ENCODE data around the gene GFY.

DNA sequence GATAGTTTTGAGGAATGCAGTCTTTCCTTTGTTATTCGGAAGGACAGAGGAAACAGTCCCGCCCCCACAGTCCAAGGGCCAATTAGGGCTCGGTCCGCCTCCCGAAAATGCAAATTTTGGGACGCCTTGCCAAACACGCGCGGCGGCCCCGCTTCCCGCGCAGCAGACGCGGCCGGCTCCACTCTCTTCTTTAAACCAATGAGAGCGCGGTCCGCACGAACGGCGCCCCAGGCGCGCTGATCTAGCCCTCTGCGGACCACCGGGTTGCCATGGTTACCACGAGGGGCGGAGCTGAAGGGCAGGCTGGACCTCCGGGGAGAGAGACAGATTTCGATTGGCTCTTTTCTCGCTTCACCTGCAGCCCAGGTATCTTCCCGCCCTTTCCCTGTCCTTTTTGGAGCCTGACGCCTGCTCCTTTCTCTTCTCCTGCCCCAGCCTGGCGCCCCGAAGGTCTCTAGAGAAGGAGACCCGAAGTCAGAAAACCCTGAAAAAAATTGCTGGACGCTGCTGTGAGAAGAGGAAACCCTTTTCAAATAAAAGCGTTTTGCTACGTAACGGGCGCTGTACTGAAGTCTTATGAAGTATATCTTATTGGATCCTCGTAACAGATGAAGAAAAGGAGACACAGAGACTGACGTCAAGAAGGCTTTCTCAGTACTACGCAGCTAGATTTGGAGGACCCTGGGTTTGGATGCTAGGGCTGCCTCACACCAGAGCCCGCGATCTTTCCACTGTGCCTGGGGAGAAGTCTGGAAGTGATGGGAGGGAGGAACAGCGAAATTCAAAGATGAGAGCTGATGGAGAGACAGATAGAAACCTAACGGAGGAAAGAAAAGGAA lies 3.9 kb upstream of the GFY start:
- TF ChIP-seq, protein P1, sequence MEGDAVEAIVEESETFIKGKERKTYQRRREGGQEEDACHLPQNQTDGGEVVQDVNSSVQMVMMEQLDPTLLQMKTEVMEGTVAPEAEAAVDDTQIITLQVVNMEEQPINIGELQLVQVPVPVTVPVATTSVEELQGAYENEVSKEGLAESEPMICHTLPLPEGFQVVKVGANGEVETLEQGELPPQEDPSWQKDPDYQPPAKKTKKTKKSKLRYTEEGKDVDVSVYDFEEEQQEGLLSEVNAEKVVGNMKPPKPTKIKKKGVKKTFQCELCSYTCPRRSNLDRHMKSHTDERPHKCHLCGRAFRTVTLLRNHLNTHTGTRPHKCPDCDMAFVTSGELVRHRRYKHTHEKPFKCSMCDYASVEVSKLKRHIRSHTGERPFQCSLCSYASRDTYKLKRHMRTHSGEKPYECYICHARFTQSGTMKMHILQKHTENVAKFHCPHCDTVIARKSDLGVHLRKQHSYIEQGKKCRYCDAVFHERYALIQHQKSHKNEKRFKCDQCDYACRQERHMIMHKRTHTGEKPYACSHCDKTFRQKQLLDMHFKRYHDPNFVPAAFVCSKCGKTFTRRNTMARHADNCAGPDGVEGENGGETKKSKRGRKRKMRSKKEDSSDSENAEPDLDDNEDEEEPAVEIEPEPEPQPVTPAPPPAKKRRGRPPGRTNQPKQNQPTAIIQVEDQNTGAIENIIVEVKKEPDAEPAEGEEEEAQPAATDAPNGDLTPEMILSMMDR (IDR thresholded peaks at IDR 0.05; ENCODE audit: insufficient read depth, low read depth, low read length), result no peak
- no peak for TF ChIP-seq EZH2 (IDR thresholded peaks at IDR 0.05; ENCODE audit: insufficient read depth, low read length)

Measured in astrocyte (in vitro differentiated cells and primary cell).